ENCODE results near the gene CRAT. TPM values are rescaled to one million over a fixed set of nuclear protein-coding genes. Genes with fewer than 3 reads are reported as not detected.

Gene CRAT
- total RNA-seq, 4 donors from 2014 or later = 73.9 to 117 (median 92.2) TPM

GRCh38 chr9:129111528-129112151, 1.0 kb upstream of the CRAT start:
- Histone ChIP-seq H3K4me3 (peak overlapping the region; percentile 74 to 94 (median 87)), H3K27me3 (no peaks in the 10 kb centered on the region), H3K27ac (replicated peaks in 1 of 4) (peak overlapping the region; percentile 88 to 95 (median 94)), H3K36me3 (peaks cover 12 to 19% (median 15%) of the 10 kb centered on the region in 4 donors), H3K9me3 (no peaks in the 10 kb centered on the region), H3K4me1 (peaks cover 33 to 69% (median 60%) of the 10 kb centered on the region in 4 donors)
- TF ChIP-seq CTCF (IDR thresholded peaks at IDR 0.05) (no peak), POLR2A (IDR thresholded peaks at IDR 0.05; ENCODE audit: low read depth) (no peak), POLR2AphosphoS5 (IDR thresholded peaks at IDR 0.05) (no peak), EP300 (IDR thresholded peaks at IDR 0.05) (no peak)
- DNase-seq (ENCODE audit: extremely low spot score) = no peak
- under 1% methylated on average over 35 of the region's 37 CpGs for WGBS
- intact Hi-C loops (cut with DNase I) = no loop called here

- peaks cover 14 to 33% (median 26%) of the 10 kb centered on the region in 4 donors for H3K36me3 ChIP-seq
- DNase-seq (ENCODE audit: extremely low spot score) = no peak
- H3K4me1 ChIP-seq = peaks cover 31 to 60% (median 54%) of the 10 kb centered on the region in 4 donors
- H3K27ac ChIP-seq (replicated peaks in 1 of 4) = peak overlapping the region; percentile 88 to 95 (median 94)
- TF ChIP-seq POLR2A (IDR thresholded peaks at IDR 0.05; ENCODE audit: low read depth) = peak; percentile 23
- TF ChIP-seq CTCF (IDR thresholded peaks at IDR 0.05) = peak in 1 of 3 experiments; percentile 4
- no peak for TF ChIP-seq POLR2AphosphoS5 (IDR thresholded peaks at IDR 0.05)
- peak overlapping the region; percentile 74 to 94 (median 87) for H3K4me3 ChIP-seq
- no peaks in the 10 kb centered on the region for H3K27me3 ChIP-seq
- intact Hi-C loops (cut with DNase I) = no loop called here
- no peaks in the 10 kb centered on the region for H3K9me3 ChIP-seq
- 18% methylated on average over 9 of the region's 64 CpGs for WGBS
Observed at GRCh38 chr9:129109952-129110739, 447 bp downstream of the CRAT start.

GRCh38 chr9:129109537-129109903, 1.1 kb downstream of the CRAT start:
- Histone ChIP-seq H3K36me3 (peaks cover 15 to 34% (median 27%) of the 10 kb centered on the region in 4 donors), H3K27ac (replicated peaks in 1 of 4) (peak overlapping the region; percentile 88 to 95 (median 94)), H3K27me3 (no peaks in the 10 kb centered on the region), H3K9me3 (no peaks in the 10 kb centered on the region), H3K4me3 (peak overlapping the region; percentile 74 to 94 (median 87)), H3K4me1 (peaks cover 28 to 53% (median 48%) of the 10 kb centered on the region in 4 donors)
- intact Hi-C loops (cut with DNase I) = no loop called here
- DNase-seq (ENCODE audit: extremely low spot score) = no peak
- WGBS = 74% methylated on average over 4 of the region's 7 CpGs
- TF ChIP-seq POLR2AphosphoS5 (IDR thresholded peaks at IDR 0.05) (peak in 1 of 2 donors; percentile 32), EP300 (IDR thresholded peaks at IDR 0.05) (no peak), CTCF (IDR thresholded peaks at IDR 0.05) (peak in 1 of 3 experiments; percentile 8)

- 55% methylated on average over 10 of the region's 10 CpGs for WGBS
- DNase-seq (ENCODE audit: extremely low spot score) = no peak
- H3K9me3 ChIP-seq = no peaks in the 10 kb centered on the region
- H3K36me3 ChIP-seq = peaks cover 15 to 39% (median 28%) of the 10 kb centered on the region in 4 donors
- H3K4me1 ChIP-seq = peaks cover 28 to 48% (median 43%) of the 10 kb centered on the region in 4 donors
- intact Hi-C loops (cut with DNase I) = no loop called here
- peak overlapping the region; percentile 74 to 94 (median 87) for H3K4me3 ChIP-seq
- TF ChIP-seq CTCF (IDR thresholded peaks at IDR 0.05) (no peak), POLR2AphosphoS5 (IDR thresholded peaks at IDR 0.05) (peak in 1 of 2 donors; percentile 11), EP300 (IDR thresholded peaks at IDR 0.05) (no peak)
- H3K27me3 ChIP-seq = no peaks in the 10 kb centered on the region
- peak overlapping the region; percentile 33 to 95 (median 91) for H3K27ac ChIP-seq (replicated peaks in 1 of 4)
Observed at GRCh38 chr9:129108805-129109536, 1.6 kb downstream of the CRAT start.

All from esophagus muscularis mucosa (tissue), 4 donors.